HEK293 (cell line): ENCODE data around the gene MAP3K9.

Source experiments
- CTCF ChIP-seq: fragments of 450-650 bp; formaldehyde crosslinking; IDR thresholded peaks from 2 replicates; pipeline ENCODE4 v1.5.1; 2016; ENCODE audit warnings: missing biosample characterization, missing genetic modification characterization
- MEIS1 ChIP-seq: sonication (generic); formaldehyde crosslinking; IDR thresholded peaks from 2 replicates; pipeline ENCODE4 v1.8.1; 2022; ENCODE audit warnings: missing genetic modification reagents, mild to moderate bottlenecking, borderline replicate concordance
- OVOL3 ChIP-seq: fragments of 450-650 bp; formaldehyde crosslinking; IDR thresholded peaks from 2 replicates; pipeline ENCODE4 v1.5.1; 2016; ENCODE audit warnings: missing biosample characterization, missing genetic modification characterization
- REST ChIP-seq: fragments of 450-650 bp; formaldehyde crosslinking; IDR thresholded peaks from 2 replicates; pipeline ENCODE4 v1.5.1; 2016; ENCODE audit warnings: missing biosample characterization, missing genetic modification characterization
- ZBTB1 ChIP-seq: fragments of 450-650 bp; formaldehyde crosslinking; IDR thresholded peaks from 2 replicates; pipeline ENCODE4 v1.5.1; 2016; ENCODE audit warnings: missing biosample characterization, missing genetic modification characterization
- ZBTB11 ChIP-seq: fragments of 450-650 bp; formaldehyde crosslinking; conservative IDR thresholded peaks from 2 replicates; pipeline ENCODE4 v1.5.1; 2016; ENCODE audit warnings: low read depth, missing biosample characterization, missing genetic modification characterization
- ZNF184 ChIP-seq: fragments of 450-650 bp; IDR thresholded peaks from 2 replicates; pipeline ENCODE4 v1.5.1; 2018; ENCODE audit warnings: missing biosample characterization, mild to moderate bottlenecking, missing genetic modification characterization
- ZNF324 ChIP-seq: fragments of 450-650 bp; formaldehyde crosslinking; IDR thresholded peaks from 2 replicates; pipeline ENCODE4 v1.5.1; 2016; ENCODE audit warnings: missing biosample characterization, missing genetic modification characterization
- ZNF488 ChIP-seq: fragments of 450-650 bp; formaldehyde crosslinking; IDR thresholded peaks from 2 replicates; pipeline ENCODE4 v1.5.1; 2016; ENCODE audit warnings: missing biosample characterization, missing genetic modification characterization
- ZNF658 ChIP-seq: fragments of 450-650 bp; formaldehyde crosslinking; IDR thresholded peaks from 2 replicates; pipeline ENCODE4; 2016; ENCODE audit warnings: missing biosample characterization, missing genetic modification characterization

- TF ChIP-seq ZNF184 (tag by site-specific recombination): no peak
- no peak for TF ChIP-seq ZBTB1 (tag by site-specific recombination)
- TF ChIP-seq REST: no peak
- no peak for TF ChIP-seq CTCF
- no peak for TF ChIP-seq ZNF488 (tag by site-specific recombination)
- TF ChIP-seq MEIS1 (CRISPR knock-in tag): no peak
- TF ChIP-seq OVOL3: no peak
- no peak for TF ChIP-seq ZNF324 (tag by site-specific recombination)
- TF ChIP-seq ZBTB11 (tag by site-specific recombination): no peak
- TF ChIP-seq ZNF658 (tag by site-specific recombination): no peak
Measured at GRCh38 chr14:70794294-70794693, 15.0 kb downstream of the MAP3K9 start.
